MM.1S (cell line): Measurements from ENCODE around the gene SLX1B.
"Not testable (repeated sequence)": the region's sequence is repeated elsewhere in the genome, so short reads cannot be mapped to it uniquely, and the experiment has no call there.

Experiments used
- EZH2phosphoT487 ChIP-seq: fragments of 300-600 bp; sonication (generic); IDR thresholded peaks from 2 replicates; pipeline ENCODE4 v1.6.1; 2018; ENCODE audit warnings: antibody characterized with exemption, low read length
- TF ChIP-seq, protein P1 (sequence below): fragments of 300-600 bp; sonication (generic); IDR thresholded peaks from 2 replicates; pipeline ENCODE4 v1.5.1; 2016; ENCODE audit warnings: antibody characterized with exemption, low read length, mixed read lengths

DNA sequence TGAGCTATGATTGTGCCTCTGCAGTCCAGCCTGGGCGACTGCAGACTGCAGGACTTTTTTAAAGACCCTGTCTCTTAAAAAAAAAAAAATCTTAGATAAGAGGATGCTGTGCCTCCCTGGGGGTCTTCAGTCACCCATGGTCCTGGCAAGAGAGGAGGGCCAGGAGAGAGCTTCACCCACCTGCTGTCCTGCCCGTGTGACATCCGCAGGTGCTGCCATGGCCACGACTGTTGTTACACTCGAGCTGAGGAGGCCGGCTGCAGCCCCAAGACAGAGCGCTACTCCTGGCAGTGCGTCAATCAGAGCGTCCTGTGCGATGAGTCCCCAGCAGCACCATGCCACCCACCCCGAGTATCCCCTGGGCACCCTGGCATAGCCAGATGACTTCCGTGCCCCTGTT, 27.9 kb downstream of the SLX1B start:
- not testable (repeated sequence) for TF ChIP-seq EZH2phosphoT487
- TF ChIP-seq, protein P1, sequence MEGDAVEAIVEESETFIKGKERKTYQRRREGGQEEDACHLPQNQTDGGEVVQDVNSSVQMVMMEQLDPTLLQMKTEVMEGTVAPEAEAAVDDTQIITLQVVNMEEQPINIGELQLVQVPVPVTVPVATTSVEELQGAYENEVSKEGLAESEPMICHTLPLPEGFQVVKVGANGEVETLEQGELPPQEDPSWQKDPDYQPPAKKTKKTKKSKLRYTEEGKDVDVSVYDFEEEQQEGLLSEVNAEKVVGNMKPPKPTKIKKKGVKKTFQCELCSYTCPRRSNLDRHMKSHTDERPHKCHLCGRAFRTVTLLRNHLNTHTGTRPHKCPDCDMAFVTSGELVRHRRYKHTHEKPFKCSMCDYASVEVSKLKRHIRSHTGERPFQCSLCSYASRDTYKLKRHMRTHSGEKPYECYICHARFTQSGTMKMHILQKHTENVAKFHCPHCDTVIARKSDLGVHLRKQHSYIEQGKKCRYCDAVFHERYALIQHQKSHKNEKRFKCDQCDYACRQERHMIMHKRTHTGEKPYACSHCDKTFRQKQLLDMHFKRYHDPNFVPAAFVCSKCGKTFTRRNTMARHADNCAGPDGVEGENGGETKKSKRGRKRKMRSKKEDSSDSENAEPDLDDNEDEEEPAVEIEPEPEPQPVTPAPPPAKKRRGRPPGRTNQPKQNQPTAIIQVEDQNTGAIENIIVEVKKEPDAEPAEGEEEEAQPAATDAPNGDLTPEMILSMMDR = not testable (repeated sequence)
